PC-9 (cell line): ENCODE measurements around the gene SUPT20H. TPM values are rescaled to one million over a fixed set of nuclear protein-coding genes. Genes with fewer than 3 reads are reported as not detected.
A peak's percentile ranks its signal among the peaks of the same experiment; 100 is the strongest.

Experiments
- BruUV-seq: library from RNA; stranded (reverse); fragments of 400-500 nt; replicated peaks from 2 replicates; lab custom pipeline; 2021; lab: Mats Ljungman, UMichigan
- CTCF ChIA-PET: fragments of 300-600 bp; sonication (Branson Sonifier 250); formaldehyde crosslinking; loops from one replicate; lab custom pipeline; 2022; ENCODE audit warnings: antibody characterized with exemption; lab: Charles Lee
- POLR2A ChIA-PET: fragments of 300-600 bp; sonication (Branson Sonifier 250); formaldehyde crosslinking; loops from one replicate; lab custom pipeline; 2022; ENCODE audit warnings: antibody characterized with exemption; ENCODE audit not compliant: unreplicated experiment; lab: Charles Lee
- DNase-seq, 2 experiments: peaks; one replicate each; pipeline versions ENCODE4 v3.0.0 to v3.0.0-alpha.2; 2015 to 2022; ENCODE audit warnings: mixed read lengths in 1 of 2
- H2AFZ ChIP-seq: fragments of 200-600 bp; sonication (generic); 2 replicates; pipeline ENCODE4 v1.8.1; 2017; ENCODE audit warnings: antibody characterized with exemption
- H3F3A ChIP-seq: fragments of 200-600 bp; sonication (generic); 2 replicates; pipeline ENCODE4 v1.8.1; 2017; ENCODE audit warnings: antibody characterized with exemption, mild to moderate bottlenecking, low read depth; ENCODE audit not compliant: insufficient read depth
- H3K27ac ChIP-seq: fragments of 200-600 bp; sonication (generic); 2 replicates; pipeline ENCODE4 v1.6.1; 2016; ENCODE audit warnings: mixed run types
- H3K27me3 ChIP-seq: fragments of 200-600 bp; sonication (generic); 2 replicates; pipeline ENCODE4 v1.6.1; 2016; ENCODE audit warnings: low read depth, mixed run types; ENCODE audit not compliant: insufficient read depth
- H3K36me3 ChIP-seq: fragments of 200-600 bp; sonication (generic); 2 replicates; pipeline ENCODE4 v1.6.1; 2016; ENCODE audit warnings: low read depth, mixed run types
- H3K4me1 ChIP-seq: fragments of 200-600 bp; sonication (generic); replicated peaks from 2 replicates; pipeline ENCODE4 v1.6.1; 2016; ENCODE audit warnings: mixed run types; ENCODE audit not compliant: insufficient read depth
- H3K4me2 ChIP-seq: fragments of 200-600 bp; sonication (generic); 2 replicates; pipeline ENCODE4 v1.6.1; 2017; ENCODE audit warnings: mixed run types
- H3K4me3 ChIP-seq: fragments of 200-600 bp; sonication (generic); 2 replicates; pipeline ENCODE4 v1.6.1; 2016; ENCODE audit warnings: mixed run types
- H3K79me2 ChIP-seq: fragments of 200-600 bp; sonication (generic); 2 replicates; pipeline ENCODE4 v1.6.1; 2017; ENCODE audit warnings: low read depth, mixed run types
- H3K9me2 ChIP-seq: fragments of 200-600 bp; sonication (generic); 2 replicates; pipeline ENCODE4 v1.8.1; 2017; ENCODE audit warnings: mild to moderate bottlenecking; ENCODE audit not compliant: insufficient read depth
- H3K9me3 ChIP-seq: fragments of 200-600 bp; sonication (generic); 2 replicates; pipeline ENCODE4 v1.8.1; 2016; ENCODE audit warnings: low read depth; ENCODE audit not compliant: insufficient read depth
- H4K20me1 ChIP-seq: fragments of 200-600 bp; sonication (generic); 2 replicates; pipeline ENCODE4 v1.8.1; 2017; ENCODE audit not compliant: insufficient read depth
- CTCF ChIP-seq: fragments of 200-600 bp; sonication (generic); conservative IDR thresholded peaks from 2 replicates; pipeline ENCODE4 v1.6.1; 2017; ENCODE audit warnings: mixed run types, antibody characterized with exemption, mild to moderate bottlenecking, moderate library complexity
- EZH2 ChIP-seq: fragments of 200-600 bp; sonication (generic); IDR thresholded peaks from 2 replicates; pipeline ENCODE4 v1.8.0; 2017; ENCODE audit warnings: antibody characterized with exemption, low read depth
- intact Hi-C: fragments of 100-400 bp; cut with micrococcal nuclease; formaldehyde crosslinking; loops from one replicate; pipeline ENCODE4 v1.10.0; 2022; ENCODE audit not compliant: unreplicated experiment
- total RNA-seq: library from RNA; stranded (reverse); gene quantifications from 2 replicates; pipeline ENCODE4 v1.2.3, GENCODE V29; 2021

SUPT20H gene
- total RNA-seq, 1 experiment from 2014 or later, result 44.1 TPM

- peaks cover 10% of the 10 kb centered on the region; the same call in 1 of the 2 replicates for H4K20me1 ChIP-seq
- intact Hi-C loops, result loop anchor here (5.0 kb wide), 1 partner anchor 38 kb away; no protein-coding TSS in a partner anchor
- H3K4me2 ChIP-seq, result no peak overlapping the region
- peaks cover 20% of the 10 kb centered on the region for H3F3A ChIP-seq
- no peak overlapping the region for H3K27ac ChIP-seq
- POLR2A ChIA-PET, result no interaction called here
- no peaks in the 10 kb centered on the region for H3K27me3 ChIP-seq
- H3K79me2 ChIP-seq, result peaks cover 7% of the 10 kb centered on the region; the same call in 1 of the 2 replicates
- CTCF ChIA-PET, result no interaction called here
- no TSS peak for BruUV-seq
- no peaks in the 10 kb centered on the region for H3K9me3 ChIP-seq
- TF ChIP-seq EZH2 (no peak), CTCF (no peak)
- no peak overlapping the region for H2AFZ ChIP-seq
- H3K36me3 ChIP-seq, result peaks cover 61% of the 10 kb centered on the region
- H3K4me3 ChIP-seq, result no peak overlapping the region
- H3K9me2 ChIP-seq, result no peaks in the 10 kb centered on the region
- no peaks in the 10 kb centered on the region for H3K4me1 ChIP-seq
- no peak for DNase-seq
Observed at GRCh38 chr13:37009692-37010091, 49.8 kb downstream of the SUPT20H start.

- H3K9me3 ChIP-seq, result no peaks in the 10 kb centered on the region; the same call in 1 of the 2 replicates
- no peaks in the 10 kb centered on the region for H3K9me2 ChIP-seq
- peaks cover 29% of the 10 kb centered on the region for H3K36me3 ChIP-seq
- no peaks in the 10 kb centered on the region for H3K27me3 ChIP-seq
- no TSS peak for BruUV-seq
- 0 out of 2 replicates have a peak, but pooled peaks cover 2% of the 10 kb centered on the region for H4K20me1 ChIP-seq
- POLR2A ChIA-PET, result no interaction called here
- peak overlapping the region; percentile 98 for H3K4me3 ChIP-seq
- peaks cover 51% of the 10 kb centered on the region for H3K79me2 ChIP-seq
- no peak for TF ChIP-seq EZH2
- no peak for TF ChIP-seq CTCF
- peak overlapping the region; percentile 94; the same call in 1 of the 2 replicates for H2AFZ ChIP-seq
- H3K27ac ChIP-seq, result 0 out of 2 replicates have a peak overlapping the region, but pooled peaks have one; percentile 93
- peaks cover 5% of the 10 kb centered on the region for H3F3A ChIP-seq
- peak overlapping the region; percentile 85 for H3K4me2 ChIP-seq
- DNase-seq, result no peak
- CTCF ChIA-PET, result no interaction called here
- peaks cover 6% of the 10 kb centered on the region; the same call in 1 of the 2 replicates for H3K4me1 ChIP-seq
- intact Hi-C loops, result no loop called here
Observed at GRCh38 chr13:37001921-37002250, 57.6 kb downstream of the SUPT20H start.

- CTCF ChIA-PET, result no interaction called here
- Histone ChIP-seq H4K20me1 (peaks cover 4% of the 10 kb centered on the region; the same call in 1 of the 2 replicates), H3K9me3 (no peaks in the 10 kb centered on the region; the same call in 1 of the 2 replicates), H3K4me1 (peaks cover 6% of the 10 kb centered on the region; the same call in 1 of the 2 replicates), H3K27me3 (no peaks in the 10 kb centered on the region), H3F3A (peaks cover 5% of the 10 kb centered on the region), H3K36me3 (peaks cover 10% of the 10 kb centered on the region), H3K9me2 (no peaks in the 10 kb centered on the region), H2AFZ (peak within 1 kb of the TSS; percentile 94), H3K4me2 (peak within 1 kb of the TSS; percentile 85), H3K79me2 (peaks cover 63% of the 10 kb centered on the region), H3K4me3 (peak within 1 kb of the TSS; percentile 98), H3K27ac (peak within 1 kb of the TSS; percentile 93)
- BruUV-seq, result no TSS peak
- DNase-seq, result peak; percentile 69 to 86
- peak; percentile 85 for TF ChIP-seq CTCF
- no peak for TF ChIP-seq EZH2
- POLR2A ChIA-PET, result no interaction called here
- intact Hi-C loops, result loop anchor here (5.0 kb wide), 1 partner anchor 603 kb away; no protein-coding TSS in a partner anchor
Observed at GRCh38 chr13:36999054-36999714, 60.3 kb downstream of the SUPT20H start, which contains the start of gene ALG5. TSS of gene ALG5 (minus strand) at chr13:36999340. CDS start at chr13:36999300, 40 bp downstream.
